WTC11 (cell line): Measurements from ENCODE around the gene XRN1.

ENCODE experiments used
- ESRRA ChIP-seq: sonication (generic); formaldehyde crosslinking; IDR thresholded peaks from 2 replicates; pipeline ENCODE4 v1.8.1; 2022; ENCODE audit warnings: mild to moderate bottlenecking, missing genetic modification reagents, borderline replicate concordance
- IRF2 ChIP-seq: sonication (generic); formaldehyde crosslinking; IDR thresholded peaks from 2 replicates; pipeline ENCODE4 v1.8.0; 2022; ENCODE audit warnings: low read depth, missing genetic modification reagents, borderline replicate concordance
- SMAD3 ChIP-seq: sonication (generic); formaldehyde crosslinking; IDR thresholded peaks from 2 replicates; pipeline ENCODE4 v1.8.0; 2022; ENCODE audit warnings: missing genetic modification reagents, mild to moderate bottlenecking, borderline replicate concordance
- SMAD4 ChIP-seq: sonication (generic); formaldehyde crosslinking; IDR thresholded peaks from 2 replicates; pipeline ENCODE4 v1.8.0; 2022; ENCODE audit warnings: mild to moderate bottlenecking, missing genetic modification reagents
- TEAD1 ChIP-seq: sonication (generic); formaldehyde crosslinking; IDR thresholded peaks from 2 replicates; pipeline ENCODE4 v1.8.0; 2022; ENCODE audit warnings: mild to moderate bottlenecking, missing genetic modification reagents
- ZNF121 ChIP-seq: sonication (generic); formaldehyde crosslinking; IDR thresholded peaks from 2 replicates; pipeline ENCODE4 v1.8.0; 2023; ENCODE audit warnings: missing genetic modification reagents
- TF ChIP-seq, protein P1 (sequence below): fragments of 200-600 bp; IDR thresholded peaks from 2 replicates; pipeline ENCODE4 v1.8.0; 2022; ENCODE audit warnings: antibody characterized with exemption
- TF ChIP-seq, protein P2 (sequence below): sonication (generic); formaldehyde crosslinking; IDR thresholded peaks from 2 replicates; pipeline ENCODE4 v1.8.0; 2023; ENCODE audit warnings: missing genetic modification reagents, mild to moderate bottlenecking, borderline replicate concordance
- TF ChIP-seq, protein P3 (sequence below): sonication (generic); formaldehyde crosslinking; IDR thresholded peaks from 2 replicates; pipeline ENCODE4 v1.8.1; 2023; ENCODE audit warnings: mild to moderate bottlenecking, missing genetic modification reagents, moderate library complexity

DNA sequence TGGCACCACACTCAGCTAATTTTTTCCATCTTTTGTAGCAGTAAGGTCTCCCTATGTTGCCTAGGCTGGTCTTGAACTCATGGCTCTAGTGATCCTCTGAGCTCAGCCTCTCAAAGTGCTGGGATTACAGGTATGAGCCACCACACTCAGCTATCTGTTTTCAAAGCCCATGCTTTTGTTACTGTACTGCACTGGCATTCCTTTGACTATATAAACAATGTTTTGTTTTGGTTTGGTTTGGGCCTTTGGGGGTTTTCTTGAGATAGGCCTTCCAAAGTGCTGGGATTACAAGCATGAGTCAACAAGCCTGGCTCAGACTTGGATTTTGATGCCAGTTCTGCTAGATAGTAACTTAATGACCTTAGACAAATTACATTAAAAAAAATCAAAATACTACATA lies 132.8 kb downstream of the XRN1 start:
- TF ChIP-seq, protein P1, sequence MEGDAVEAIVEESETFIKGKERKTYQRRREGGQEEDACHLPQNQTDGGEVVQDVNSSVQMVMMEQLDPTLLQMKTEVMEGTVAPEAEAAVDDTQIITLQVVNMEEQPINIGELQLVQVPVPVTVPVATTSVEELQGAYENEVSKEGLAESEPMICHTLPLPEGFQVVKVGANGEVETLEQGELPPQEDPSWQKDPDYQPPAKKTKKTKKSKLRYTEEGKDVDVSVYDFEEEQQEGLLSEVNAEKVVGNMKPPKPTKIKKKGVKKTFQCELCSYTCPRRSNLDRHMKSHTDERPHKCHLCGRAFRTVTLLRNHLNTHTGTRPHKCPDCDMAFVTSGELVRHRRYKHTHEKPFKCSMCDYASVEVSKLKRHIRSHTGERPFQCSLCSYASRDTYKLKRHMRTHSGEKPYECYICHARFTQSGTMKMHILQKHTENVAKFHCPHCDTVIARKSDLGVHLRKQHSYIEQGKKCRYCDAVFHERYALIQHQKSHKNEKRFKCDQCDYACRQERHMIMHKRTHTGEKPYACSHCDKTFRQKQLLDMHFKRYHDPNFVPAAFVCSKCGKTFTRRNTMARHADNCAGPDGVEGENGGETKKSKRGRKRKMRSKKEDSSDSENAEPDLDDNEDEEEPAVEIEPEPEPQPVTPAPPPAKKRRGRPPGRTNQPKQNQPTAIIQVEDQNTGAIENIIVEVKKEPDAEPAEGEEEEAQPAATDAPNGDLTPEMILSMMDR, result no peak
- TF ChIP-seq IRF2 (CRISPR knock-in tag), result no peak
- no peak for TF ChIP-seq SMAD3 (CRISPR knock-in tag)
- TF ChIP-seq TEAD1 (CRISPR knock-in tag), result no peak
- TF ChIP-seq ZNF121 (CRISPR knock-in tag), result no peak
- TF ChIP-seq ESRRA (CRISPR knock-in tag), result no peak
- TF ChIP-seq, protein P2, sequence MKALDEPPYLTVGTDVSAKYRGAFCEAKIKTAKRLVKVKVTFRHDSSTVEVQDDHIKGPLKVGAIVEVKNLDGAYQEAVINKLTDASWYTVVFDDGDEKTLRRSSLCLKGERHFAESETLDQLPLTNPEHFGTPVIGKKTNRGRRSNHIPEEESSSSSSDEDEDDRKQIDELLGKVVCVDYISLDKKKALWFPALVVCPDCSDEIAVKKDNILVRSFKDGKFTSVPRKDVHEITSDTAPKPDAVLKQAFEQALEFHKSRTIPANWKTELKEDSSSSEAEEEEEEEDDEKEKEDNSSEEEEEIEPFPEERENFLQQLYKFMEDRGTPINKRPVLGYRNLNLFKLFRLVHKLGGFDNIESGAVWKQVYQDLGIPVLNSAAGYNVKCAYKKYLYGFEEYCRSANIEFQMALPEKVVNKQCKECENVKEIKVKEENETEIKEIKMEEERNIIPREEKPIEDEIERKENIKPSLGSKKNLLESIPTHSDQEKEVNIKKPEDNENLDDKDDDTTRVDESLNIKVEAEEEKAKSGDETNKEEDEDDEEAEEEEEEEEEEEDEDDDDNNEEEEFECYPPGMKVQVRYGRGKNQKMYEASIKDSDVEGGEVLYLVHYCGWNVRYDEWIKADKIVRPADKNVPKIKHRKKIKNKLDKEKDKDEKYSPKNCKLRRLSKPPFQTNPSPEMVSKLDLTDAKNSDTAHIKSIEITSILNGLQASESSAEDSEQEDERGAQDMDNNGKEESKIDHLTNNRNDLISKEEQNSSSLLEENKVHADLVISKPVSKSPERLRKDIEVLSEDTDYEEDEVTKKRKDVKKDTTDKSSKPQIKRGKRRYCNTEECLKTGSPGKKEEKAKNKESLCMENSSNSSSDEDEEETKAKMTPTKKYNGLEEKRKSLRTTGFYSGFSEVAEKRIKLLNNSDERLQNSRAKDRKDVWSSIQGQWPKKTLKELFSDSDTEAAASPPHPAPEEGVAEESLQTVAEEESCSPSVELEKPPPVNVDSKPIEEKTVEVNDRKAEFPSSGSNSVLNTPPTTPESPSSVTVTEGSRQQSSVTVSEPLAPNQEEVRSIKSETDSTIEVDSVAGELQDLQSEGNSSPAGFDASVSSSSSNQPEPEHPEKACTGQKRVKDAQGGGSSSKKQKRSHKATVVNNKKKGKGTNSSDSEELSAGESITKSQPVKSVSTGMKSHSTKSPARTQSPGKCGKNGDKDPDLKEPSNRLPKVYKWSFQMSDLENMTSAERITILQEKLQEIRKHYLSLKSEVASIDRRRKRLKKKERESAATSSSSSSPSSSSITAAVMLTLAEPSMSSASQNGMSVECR (CRISPR knock-in tag), result no peak
- TF ChIP-seq, protein P3, sequence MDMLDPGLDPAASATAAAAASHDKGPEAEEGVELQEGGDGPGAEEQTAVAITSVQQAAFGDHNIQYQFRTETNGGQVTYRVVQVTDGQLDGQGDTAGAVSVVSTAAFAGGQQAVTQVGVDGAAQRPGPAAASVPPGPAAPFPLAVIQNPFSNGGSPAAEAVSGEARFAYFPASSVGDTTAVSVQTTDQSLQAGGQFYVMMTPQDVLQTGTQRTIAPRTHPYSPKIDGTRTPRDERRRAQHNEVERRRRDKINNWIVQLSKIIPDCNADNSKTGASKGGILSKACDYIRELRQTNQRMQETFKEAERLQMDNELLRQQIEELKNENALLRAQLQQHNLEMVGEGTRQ (CRISPR knock-in tag), result no peak
- no peak for TF ChIP-seq SMAD4 (CRISPR knock-in tag)
